Colonic mucosa (tissue), 4 donors: ENCODE data around the gene TMEM167B. TPM values are rescaled to one million over a fixed set of nuclear protein-coding genes. Genes with fewer than 3 reads are reported as not detected.
A peak's percentile ranks its signal among the peaks of the same experiment; 100 is the strongest.

ENCODE experiments used
- DNase-seq: peaks from one replicate; pipeline ENCODE4 v3.0.0-alpha.2; 2020
- H3K27ac ChIP-seq: fragments of 200-600 bp; one replicate; pipeline ENCODE4 v1.8.0; 2021
- H3K27me3 ChIP-seq: fragments of 200-600 bp; one replicate; pipeline ENCODE4 v1.8.0; 2021
- H3K36me3 ChIP-seq: fragments of 200-600 bp; one replicate; pipeline ENCODE4 v1.8.0; 2021
- H3K4me1 ChIP-seq: fragments of 200-600 bp; one replicate; pipeline ENCODE4 v1.8.0; 2021; ENCODE audit warnings: mild to moderate bottlenecking
- H3K4me3 ChIP-seq: fragments of 200-600 bp; one replicate; pipeline ENCODE4 v1.8.0; 2021
- H3K9ac ChIP-seq, 2 donors: one replicate each; pipeline ENCODE4 v1.7.0; 2013; ENCODE audit warnings: control low read depth in 2 of 2, low read depth in 2 of 2, low read length in 2 of 2
- H3K9me3 ChIP-seq: fragments of 200-600 bp; one replicate; pipeline ENCODE4 v1.8.0; 2021
- CTCF ChIP-seq: fragments of 200-600 bp; IDR thresholded peaks from one replicate; pipeline ENCODE4 v1.8.0; 2022; ENCODE audit warnings: antibody characterized with exemption, mild to moderate bottlenecking
- intact Hi-C: fragments of 100-400 bp; cut with DNase I; formaldehyde crosslinking; loops from one replicate; pipeline ENCODE4 v1.14.1; 2022
- total RNA-seq, 2 donors: library from RNA; stranded (reverse); fragmentation: NEBNext Ultra II Directional in 1 of 2; extraction: Animal tissue kit (Norgen Biotek cat#: 25700) in 1 of 2; gene quantifications; one replicate each; pipeline ENCODE4 v1.2.1, GENCODE V29; 2021
- donor health status: healthy.
- donor health status: DM: no; HTN: no; CAD: no.
- donor health status: DM: no; HTN: no; CAD: no.

Gene TMEM167B
- total RNA-seq, 2 donors from 2014 or later: 26.0 to 53.6 TPM

- H3K9ac ChIP-seq: no peak overlapping the region
- intact Hi-C loops: no loop called here
- H3K27me3 ChIP-seq: no peaks in the 10 kb centered on the region
- no peak for DNase-seq
- H3K27ac ChIP-seq: no peak overlapping the region
- no peaks in the 10 kb centered on the region for H3K36me3 ChIP-seq
- no peaks in the 10 kb centered on the region for H3K9me3 ChIP-seq
- H3K4me3 ChIP-seq: no peak overlapping the region
- H3K4me1 ChIP-seq: no peaks in the 10 kb centered on the region
- TF ChIP-seq CTCF: no peak
Measured at GRCh38 chr1:109083923-109084322, 6.6 kb upstream of the TMEM167B start.

GRCh38 chr1:109084563-109085517, 5.7 kb upstream of the TMEM167B start:
- no peaks in the 10 kb centered on the region for H3K4me1 ChIP-seq
- TF ChIP-seq CTCF: no peak
- no peak overlapping the region for H3K27ac ChIP-seq
- H3K27me3 ChIP-seq: no peaks in the 10 kb centered on the region
- DNase-seq: no peak
- no peak overlapping the region for H3K4me3 ChIP-seq
- no peak overlapping the region for H3K9ac ChIP-seq
- no peaks in the 10 kb centered on the region for H3K9me3 ChIP-seq
- intact Hi-C loops: no loop called here
- no peaks in the 10 kb centered on the region for H3K36me3 ChIP-seq

- no peaks in the 10 kb centered on the region for H3K27me3 ChIP-seq
- H3K9me3 ChIP-seq: no peaks in the 10 kb centered on the region
- peak; percentile 64 for TF ChIP-seq CTCF
- DNase-seq: peak; percentile 92
- intact Hi-C loops: no loop called here
- peaks cover 8% of the 10 kb centered on the region for H3K4me1 ChIP-seq
- H3K9ac ChIP-seq: no peak overlapping the region
- H3K27ac ChIP-seq: peak overlapping the region; percentile 82
- H3K4me3 ChIP-seq: peak overlapping the region; percentile 59
- peaks cover 2% of the 10 kb centered on the region for H3K36me3 ChIP-seq
Measured at GRCh38 chr1:109089242-109090015, 1.1 kb upstream of the TMEM167B start.

GRCh38 chr1:109091078-109091838, 694 bp downstream of the TMEM167B start:
- no peak for TF ChIP-seq CTCF
- H3K4me1 ChIP-seq: peaks cover 8% of the 10 kb centered on the region
- H3K27me3 ChIP-seq: no peaks in the 10 kb centered on the region
- peak; percentile 61 for DNase-seq
- H3K36me3 ChIP-seq: peaks cover 4% of the 10 kb centered on the region
- intact Hi-C loops: no loop called here
- peak overlapping the region; percentile 82 for H3K27ac ChIP-seq
- peak overlapping the region; percentile 96 for H3K9ac ChIP-seq
- no peaks in the 10 kb centered on the region for H3K9me3 ChIP-seq
- H3K4me3 ChIP-seq: peak overlapping the region; percentile 59

GRCh38 chr1:109091839-109092193, 1.3 kb downstream of the TMEM167B start:
- TF ChIP-seq CTCF: no peak

More at GRCh38 chr1:109091839-109092193, 1.3 kb downstream of the TMEM167B start:
- H3K27me3 ChIP-seq: no peaks in the 10 kb centered on the region
- H3K36me3 ChIP-seq: peaks cover 4% of the 10 kb centered on the region
- H3K4me3 ChIP-seq: peak overlapping the region; percentile 59
- peak overlapping the region; percentile 82 for H3K27ac ChIP-seq
- no peak for DNase-seq
- intact Hi-C loops: no loop called here
- H3K9me3 ChIP-seq: no peaks in the 10 kb centered on the region
- peak overlapping the region; percentile 96 for H3K9ac ChIP-seq
- H3K4me1 ChIP-seq: peaks cover 8% of the 10 kb centered on the region
